ENCODE data around the gene RPA3.

DNA sequence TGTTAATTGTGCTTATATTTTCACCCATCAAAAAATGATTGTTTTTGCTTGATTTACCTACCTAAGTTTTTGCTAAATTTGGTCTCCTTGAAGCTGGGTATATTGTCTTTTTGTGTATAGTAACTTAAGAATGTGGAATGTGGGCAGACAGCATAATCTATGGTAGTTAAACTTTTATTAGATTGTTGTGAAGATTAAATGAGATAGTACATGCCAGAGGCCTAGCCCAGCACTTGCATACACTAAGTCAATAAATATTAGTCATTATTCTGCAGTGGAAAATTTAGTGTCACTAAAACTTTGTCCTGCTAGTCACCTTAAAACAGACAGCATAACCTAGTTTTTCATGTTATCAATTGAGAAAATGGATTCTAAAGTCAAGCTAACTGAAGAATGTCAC lies 19.3 kb upstream of the RPA3 start:
- TF ChIP-seq, protein P1, sequence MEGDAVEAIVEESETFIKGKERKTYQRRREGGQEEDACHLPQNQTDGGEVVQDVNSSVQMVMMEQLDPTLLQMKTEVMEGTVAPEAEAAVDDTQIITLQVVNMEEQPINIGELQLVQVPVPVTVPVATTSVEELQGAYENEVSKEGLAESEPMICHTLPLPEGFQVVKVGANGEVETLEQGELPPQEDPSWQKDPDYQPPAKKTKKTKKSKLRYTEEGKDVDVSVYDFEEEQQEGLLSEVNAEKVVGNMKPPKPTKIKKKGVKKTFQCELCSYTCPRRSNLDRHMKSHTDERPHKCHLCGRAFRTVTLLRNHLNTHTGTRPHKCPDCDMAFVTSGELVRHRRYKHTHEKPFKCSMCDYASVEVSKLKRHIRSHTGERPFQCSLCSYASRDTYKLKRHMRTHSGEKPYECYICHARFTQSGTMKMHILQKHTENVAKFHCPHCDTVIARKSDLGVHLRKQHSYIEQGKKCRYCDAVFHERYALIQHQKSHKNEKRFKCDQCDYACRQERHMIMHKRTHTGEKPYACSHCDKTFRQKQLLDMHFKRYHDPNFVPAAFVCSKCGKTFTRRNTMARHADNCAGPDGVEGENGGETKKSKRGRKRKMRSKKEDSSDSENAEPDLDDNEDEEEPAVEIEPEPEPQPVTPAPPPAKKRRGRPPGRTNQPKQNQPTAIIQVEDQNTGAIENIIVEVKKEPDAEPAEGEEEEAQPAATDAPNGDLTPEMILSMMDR (IDR thresholded peaks at IDR 0.05) = no peak
- no peak for TF ChIP-seq POLR2A (IDR thresholded peaks at IDR 0.05)

Measured in uterus (tissue), 2 donors.